22Rv1 (cell line): ENCODE data around the gene CWF19L1.
"Not testable (repeated sequence)": the region's sequence is repeated elsewhere in the genome, so short reads cannot be mapped to it uniquely, and the experiment has no call there.

Experiments
- CTCF ChIP-seq: fragments of 450-650 bp; IDR thresholded peaks from 2 replicates; pipeline ENCODE4 v1.5.1; 2017; ENCODE audit warnings: mild to moderate bottlenecking
- ZFX ChIP-seq: fragments of 450-650 bp; IDR thresholded peaks from 2 replicates; pipeline ENCODE4 v1.6.1; 2017; ENCODE audit warnings: antibody characterized with exemption, borderline replicate concordance

DNA sequence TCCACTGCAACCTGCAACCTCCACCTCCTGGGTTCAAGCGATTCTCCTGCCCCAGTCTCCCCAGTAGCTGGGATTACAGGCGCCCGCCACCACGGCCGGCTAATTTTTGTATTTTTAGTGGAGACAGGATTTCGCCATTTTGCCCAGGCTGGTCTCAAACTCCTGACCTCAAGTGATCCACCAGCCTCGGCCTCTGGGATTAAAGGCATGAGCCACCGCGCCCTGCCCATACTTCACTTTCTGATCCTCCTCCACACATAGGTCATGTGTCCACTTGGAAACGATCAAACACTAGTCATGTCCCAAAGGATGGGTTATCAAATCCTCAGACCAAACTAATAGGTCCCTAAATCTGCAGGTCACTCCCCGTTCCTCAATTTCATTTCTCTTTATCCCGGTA is 17.9 kb upstream of the CWF19L1 start:
- not testable (repeated sequence) for TF ChIP-seq CTCF, ZFX
